HEK293 (cell line): Measurements from ENCODE around the gene ABHD16A.

Experiments used
- CTCF ChIA-PET: fragments of 350-600 bp; formaldehyde crosslinking; extraction: SDS; loops from one replicate; lab custom pipeline; 2021; ENCODE audit warnings: antibody characterized with exemption; lab: Yijun Ruan, JAX
- POLR2A ChIA-PET: fragments of 300-600 bp; formaldehyde crosslinking; extraction: SDS; loops from one replicate; lab custom pipeline; 2020; ENCODE audit warnings: antibody characterized with exemption, inconsistent platforms; lab: Yijun Ruan, JAX
- H3K27ac ChIP-seq: fragments of 200-500 bp; sonication (Bioruptor generic); 2 replicates; pipeline ENCODE4 v1.5.1; 2014; ENCODE audit warnings: low read depth, low read length, control low read depth, inconsistent platforms; ENCODE audit errors: extremely low read depth
- H3K36me3 ChIP-seq, 2 experiments: fragments of 200-500 bp in 1 of 2; sonication (Bioruptor generic) in 1 of 2; 1 replicate in 1 of 2; 2 replicates in 1 of 2; pipeline ENCODE4 v1.5.1; 2014 to 2017; ENCODE audit warnings: inconsistent platforms in 2 of 2, low read length in 2 of 2; ENCODE audit not compliant: control insufficient read depth in 2 of 2, insufficient read depth in 1 of 2
- H3K4me1 ChIP-seq: fragments of 200-500 bp; sonication (Bioruptor generic); 2 replicates; pipeline ENCODE4 v1.5.1; 2014; ENCODE audit warnings: mild to moderate bottlenecking, low read length, inconsistent platforms; ENCODE audit not compliant: control insufficient read depth, insufficient read depth
- H3K4me3 ChIP-seq: 2 replicates; pipeline ENCODE4 v1.5.1; 2011; ENCODE audit warnings: low read depth, mild to moderate bottlenecking, control low read depth, low read length, moderate library complexity
- H3K9me3 ChIP-seq: fragments of 200-500 bp; sonication (Bioruptor generic); 2 replicates; pipeline ENCODE4 v1.5.1; 2014; ENCODE audit warnings: low read depth, low read length, inconsistent platforms; ENCODE audit not compliant: control insufficient read depth, insufficient read depth
- GLIS1 ChIP-seq: fragments of 450-650 bp; formaldehyde crosslinking; IDR thresholded peaks from 2 replicates; pipeline ENCODE4 v1.5.1; 2016; ENCODE audit warnings: missing biosample characterization, missing genetic modification characterization
- TRIM28 ChIP-seq: IDR thresholded peaks from 2 replicates; pipeline ENCODE4 v1.6.1; 2011; ENCODE audit warnings: low read length, control low read depth, borderline replicate concordance
- ZFP3 ChIP-seq: fragments of 450-650 bp; formaldehyde crosslinking; IDR thresholded peaks from 2 replicates; pipeline ENCODE4 v1.5.1; 2016; ENCODE audit warnings: low read depth, missing biosample characterization, missing genetic modification characterization
- ZNF140 ChIP-seq: fragments of 450-650 bp; formaldehyde crosslinking; IDR thresholded peaks from 2 replicates; pipeline ENCODE4 v1.5.1; 2016; ENCODE audit warnings: missing biosample characterization, missing genetic modification characterization
- ZNF214 ChIP-seq: fragments of 450-650 bp; formaldehyde crosslinking; IDR thresholded peaks from 2 replicates; pipeline ENCODE4 v1.5.1; 2017; ENCODE audit warnings: missing biosample characterization, mild to moderate bottlenecking, missing genetic modification characterization, borderline replicate concordance
- ZNF341 ChIP-seq: fragments of 450-650 bp; formaldehyde crosslinking; IDR thresholded peaks from 2 replicates; pipeline ENCODE4; 2016; ENCODE audit warnings: low read depth, missing biosample characterization, missing genetic modification characterization
- ZNF785 ChIP-seq: fragments of 450-650 bp; formaldehyde crosslinking; IDR thresholded peaks from 2 replicates; pipeline ENCODE4 v1.5.1; 2016; ENCODE audit warnings: missing biosample characterization, missing genetic modification characterization
- ZNF843 ChIP-seq: fragments of 450-650 bp; formaldehyde crosslinking; IDR thresholded peaks from 2 replicates; pipeline ENCODE4 v1.5.1; 2016; ENCODE audit warnings: missing biosample characterization, missing genetic modification characterization
- TF ChIP-seq, protein P1 (sequence below): fragments of 450-650 bp; formaldehyde crosslinking; IDR thresholded peaks from 2 replicates; pipeline ENCODE4 v1.5.1; 2016; ENCODE audit warnings: missing biosample characterization, missing genetic modification characterization
- TF ChIP-seq, protein P2 (sequence below): fragments of 450-650 bp; formaldehyde crosslinking; IDR thresholded peaks from 2 replicates; pipeline ENCODE4 v1.5.1; 2017; ENCODE audit warnings: missing biosample characterization, missing genetic modification characterization
- TF ChIP-seq, protein P3 (sequence below): fragments of 450-650 bp; formaldehyde crosslinking; IDR thresholded peaks from 2 replicates; pipeline ENCODE4 v1.5.1; 2016; ENCODE audit warnings: missing biosample characterization, missing genetic modification characterization

The ABHD16A gene

DNA sequence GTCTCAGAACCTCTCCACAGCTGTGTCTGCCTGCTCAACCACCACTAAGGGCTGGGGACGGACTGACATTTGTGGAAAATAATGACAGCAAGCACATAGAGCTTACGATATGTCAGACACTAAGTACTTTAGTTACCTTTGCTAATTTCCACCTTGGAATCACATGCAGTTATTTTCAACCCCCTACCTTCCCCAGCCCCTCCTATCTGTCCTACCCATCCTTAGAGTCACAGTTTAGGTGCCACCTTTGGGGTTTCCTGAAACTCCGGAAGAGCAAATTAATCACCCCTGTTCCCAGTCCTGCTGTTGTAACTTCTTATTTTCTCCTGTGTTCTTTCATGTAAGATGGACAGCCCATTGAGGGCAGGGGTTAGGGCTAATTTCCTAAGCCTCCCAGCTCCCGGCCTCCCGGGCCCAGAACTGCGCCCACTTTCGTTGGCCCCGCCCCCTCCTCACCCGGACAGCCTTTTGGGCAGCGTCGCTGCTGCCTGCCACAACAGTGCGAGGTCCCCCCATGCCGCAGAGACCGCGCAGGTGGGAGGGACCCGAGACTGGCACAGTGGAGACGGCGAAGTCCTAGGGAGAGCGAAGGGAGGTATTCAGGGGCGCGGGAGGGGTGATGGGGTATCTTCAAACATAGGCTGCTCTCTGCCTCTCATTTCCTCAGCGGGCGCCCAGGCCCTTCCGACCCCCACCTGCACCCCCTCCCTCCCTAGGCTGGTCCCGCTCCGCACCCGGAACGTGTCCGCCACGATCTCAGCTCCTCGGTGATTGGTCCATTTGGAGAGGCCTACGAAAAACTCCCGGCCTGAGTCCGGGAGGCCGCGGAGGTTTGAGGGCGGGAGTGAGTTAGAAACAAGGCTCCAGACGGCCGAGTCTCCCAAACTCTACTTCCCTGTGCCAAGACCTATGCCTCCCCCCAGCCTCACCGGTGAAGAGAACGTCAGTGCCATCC, 24.9 kb upstream of the ABHD16A start:
- POLR2A ChIA-PET = interaction anchor here (1.4 to 4.7 kb wide), 3 partner anchors 11 to 99 kb away, joined by 6 to 54 read pairs (median 52); partner anchors contain the start of genes ABHD16A, HSPA1B and MSH5
- H3K4me1 ChIP-seq = no peaks in the 10 kb centered on the region
- TF ChIP-seq ZNF785 (tag by site-specific recombination) (no peak), ZNF341 (tag by site-specific recombination) (no peak), ZNF140 (tag by site-specific recombination) (no peak), TRIM28 (no peak), GLIS1 (no peak), ZFP3 (tag by site-specific recombination) (no peak), ZNF214 (tag by site-specific recombination) (no peak)
- TF ChIP-seq, protein P1, sequence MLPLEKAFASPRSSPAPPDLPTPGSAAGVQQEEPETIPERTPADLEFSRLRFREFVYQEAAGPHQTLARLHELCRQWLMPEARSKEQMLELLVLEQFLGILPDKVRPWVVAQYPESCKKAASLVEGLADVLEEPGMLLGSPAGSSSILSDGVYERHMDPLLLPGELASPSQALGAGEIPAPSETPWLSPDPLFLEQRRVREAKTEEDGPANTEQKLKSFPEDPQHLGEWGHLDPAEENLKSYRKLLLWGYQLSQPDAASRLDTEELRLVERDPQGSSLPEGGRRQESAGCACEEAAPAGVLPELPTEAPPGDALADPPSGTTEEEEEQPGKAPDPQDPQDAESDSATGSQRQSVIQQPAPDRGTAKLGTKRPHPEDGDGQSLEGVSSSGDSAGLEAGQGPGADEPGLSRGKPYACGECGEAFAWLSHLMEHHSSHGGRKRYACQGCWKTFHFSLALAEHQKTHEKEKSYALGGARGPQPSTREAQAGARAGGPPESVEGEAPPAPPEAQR (tag by site-specific recombination) = no peak
- TF ChIP-seq, protein P2, sequence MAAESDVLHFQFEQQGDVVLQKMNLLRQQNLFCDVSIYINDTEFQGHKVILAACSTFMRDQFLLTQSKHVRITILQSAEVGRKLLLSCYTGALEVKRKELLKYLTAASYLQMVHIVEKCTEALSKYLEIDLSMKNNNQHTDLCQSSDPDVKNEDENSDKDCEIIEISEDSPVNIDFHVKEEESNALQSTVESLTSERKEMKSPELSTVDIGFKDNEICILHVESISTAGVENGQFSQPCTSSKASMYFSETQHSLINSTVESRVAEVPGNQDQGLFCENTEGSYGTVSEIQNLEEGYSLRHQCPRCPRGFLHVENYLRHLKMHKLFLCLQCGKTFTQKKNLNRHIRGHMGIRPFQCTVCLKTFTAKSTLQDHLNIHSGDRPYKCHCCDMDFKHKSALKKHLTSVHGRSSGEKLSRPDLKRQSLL = no peak
- TF ChIP-seq, protein P3, sequence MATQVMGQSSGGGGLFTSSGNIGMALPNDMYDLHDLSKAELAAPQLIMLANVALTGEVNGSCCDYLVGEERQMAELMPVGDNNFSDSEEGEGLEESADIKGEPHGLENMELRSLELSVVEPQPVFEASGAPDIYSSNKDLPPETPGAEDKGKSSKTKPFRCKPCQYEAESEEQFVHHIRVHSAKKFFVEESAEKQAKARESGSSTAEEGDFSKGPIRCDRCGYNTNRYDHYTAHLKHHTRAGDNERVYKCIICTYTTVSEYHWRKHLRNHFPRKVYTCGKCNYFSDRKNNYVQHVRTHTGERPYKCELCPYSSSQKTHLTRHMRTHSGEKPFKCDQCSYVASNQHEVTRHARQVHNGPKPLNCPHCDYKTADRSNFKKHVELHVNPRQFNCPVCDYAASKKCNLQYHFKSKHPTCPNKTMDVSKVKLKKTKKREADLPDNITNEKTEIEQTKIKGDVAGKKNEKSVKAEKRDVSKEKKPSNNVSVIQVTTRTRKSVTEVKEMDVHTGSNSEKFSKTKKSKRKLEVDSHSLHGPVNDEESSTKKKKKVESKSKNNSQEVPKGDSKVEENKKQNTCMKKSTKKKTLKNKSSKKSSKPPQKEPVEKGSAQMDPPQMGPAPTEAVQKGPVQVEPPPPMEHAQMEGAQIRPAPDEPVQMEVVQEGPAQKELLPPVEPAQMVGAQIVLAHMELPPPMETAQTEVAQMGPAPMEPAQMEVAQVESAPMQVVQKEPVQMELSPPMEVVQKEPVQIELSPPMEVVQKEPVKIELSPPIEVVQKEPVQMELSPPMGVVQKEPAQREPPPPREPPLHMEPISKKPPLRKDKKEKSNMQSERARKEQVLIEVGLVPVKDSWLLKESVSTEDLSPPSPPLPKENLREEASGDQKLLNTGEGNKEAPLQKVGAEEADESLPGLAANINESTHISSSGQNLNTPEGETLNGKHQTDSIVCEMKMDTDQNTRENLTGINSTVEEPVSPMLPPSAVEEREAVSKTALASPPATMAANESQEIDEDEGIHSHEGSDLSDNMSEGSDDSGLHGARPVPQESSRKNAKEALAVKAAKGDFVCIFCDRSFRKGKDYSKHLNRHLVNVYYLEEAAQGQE = no peak
- H3K9me3 ChIP-seq = no peaks in the 10 kb centered on the region
- peaks cover 6 to 48% of the 10 kb centered on the region in 2 experiments; a peak in 2 of 3 replicates for H3K36me3 ChIP-seq
- no peak overlapping the region for H3K27ac ChIP-seq
- CTCF ChIA-PET = interaction anchor here (0.6 to 3.6 kb wide), 10 partner anchors 8 to 322 kb away, joined by 3 to 28 read pairs (median 5); partner anchors contain the start of genes ABHD16A and CLIC1
- H3K4me3 ChIP-seq = no peak overlapping the region

DNA sequence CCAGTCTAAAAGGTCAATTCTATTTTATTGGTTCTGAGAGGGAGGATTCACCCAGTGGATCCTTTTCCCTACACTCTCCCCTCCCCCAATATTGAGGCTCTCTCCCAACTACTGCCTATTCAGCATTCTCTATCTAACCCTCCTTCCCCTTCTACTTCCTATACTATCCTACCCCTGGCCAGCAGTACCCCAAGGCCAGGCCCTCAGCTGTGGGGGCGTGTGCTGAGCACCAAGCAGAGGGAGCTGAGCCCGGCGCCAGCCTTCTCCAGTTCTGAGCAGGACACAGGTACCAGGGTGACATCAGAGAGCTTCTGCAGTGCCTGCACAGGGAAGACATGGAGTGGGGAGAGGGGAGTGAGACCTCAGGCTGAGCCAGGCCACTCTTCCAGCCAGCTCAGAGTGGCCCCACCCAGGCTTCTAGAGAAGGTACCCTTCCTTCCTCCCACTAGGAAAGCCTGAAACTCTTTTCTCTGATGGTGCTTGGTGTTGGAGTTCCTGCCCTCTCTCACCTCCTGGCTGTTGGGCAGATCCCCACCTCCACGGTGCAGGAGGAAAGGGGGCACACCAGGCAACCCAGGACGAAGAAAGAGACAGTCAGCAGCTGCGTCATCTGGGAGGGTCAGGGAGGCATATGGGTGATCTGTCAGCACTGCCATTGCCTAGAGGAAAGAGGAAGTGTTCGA, 24.1 kb upstream of the ABHD16A start:
- Histone ChIP-seq H3K4me3 (no peak overlapping the region), H3K9me3 (no peaks in the 10 kb centered on the region), H3K4me1 (no peaks in the 10 kb centered on the region), H3K27ac (no peak overlapping the region), H3K36me3 (peaks cover 6 to 40% of the 10 kb centered on the region in 2 experiments; a peak in 2 of 3 replicates)
- ChIA-PET CTCF (interaction anchor here (0.6 to 3.6 kb wide), 8 partner anchors 9 to 323 kb away, joined by 3 to 28 read pairs (median 3); partner anchors contain the start of genes ABHD16A, CLIC1 and NEU1), POLR2A (interaction anchor here (1.0 to 4.7 kb wide), 4 partner anchors 12 to 100 kb away, joined by 4 to 54 read pairs (median 29); partner anchors contain the start of genes ABHD16A, HSPA1B and MSH5)
- TF ChIP-seq ZNF843 (tag by site-specific recombination) = no peak
